HL-60 (cell line): ENCODE results near the gene ALDOC.

Experiments used
- CTCF ChIP-seq: IDR thresholded peaks from one replicate; pipeline ENCODE4 v1.5.1; 2011; ENCODE audit warnings: low read length, control low read depth, inconsistent platforms; ENCODE audit not compliant: insufficient read depth
- POLR2AphosphoS5 ChIP-seq: IDR thresholded peaks from 2 replicates; pipeline ENCODE4 v1.6.1; 2012; ENCODE audit warnings: low read depth
- SPI1 ChIP-seq: IDR thresholded peaks from 2 replicates; pipeline ENCODE4 v1.6.1; 2012; ENCODE audit warnings: low read depth, mild to moderate bottlenecking, borderline replicate concordance

GRCh38 chr17:28523186-28523585, 53.5 kb downstream of the ALDOC start:
- TF ChIP-seq CTCF (no peak), POLR2AphosphoS5 (no peak), SPI1 (no peak)
